T1000 (cell line): ENCODE data around the gene INO80C.
A peak's percentile ranks its signal among the peaks of the same experiment; 100 is the strongest.

Experiments used
- DNase-seq: peaks from one replicate; lab custom pipeline; 2025; ENCODE audit warnings: mixed read lengths; lab: John Stamatoyannopoulos, UW

INO80C gene

DNA sequence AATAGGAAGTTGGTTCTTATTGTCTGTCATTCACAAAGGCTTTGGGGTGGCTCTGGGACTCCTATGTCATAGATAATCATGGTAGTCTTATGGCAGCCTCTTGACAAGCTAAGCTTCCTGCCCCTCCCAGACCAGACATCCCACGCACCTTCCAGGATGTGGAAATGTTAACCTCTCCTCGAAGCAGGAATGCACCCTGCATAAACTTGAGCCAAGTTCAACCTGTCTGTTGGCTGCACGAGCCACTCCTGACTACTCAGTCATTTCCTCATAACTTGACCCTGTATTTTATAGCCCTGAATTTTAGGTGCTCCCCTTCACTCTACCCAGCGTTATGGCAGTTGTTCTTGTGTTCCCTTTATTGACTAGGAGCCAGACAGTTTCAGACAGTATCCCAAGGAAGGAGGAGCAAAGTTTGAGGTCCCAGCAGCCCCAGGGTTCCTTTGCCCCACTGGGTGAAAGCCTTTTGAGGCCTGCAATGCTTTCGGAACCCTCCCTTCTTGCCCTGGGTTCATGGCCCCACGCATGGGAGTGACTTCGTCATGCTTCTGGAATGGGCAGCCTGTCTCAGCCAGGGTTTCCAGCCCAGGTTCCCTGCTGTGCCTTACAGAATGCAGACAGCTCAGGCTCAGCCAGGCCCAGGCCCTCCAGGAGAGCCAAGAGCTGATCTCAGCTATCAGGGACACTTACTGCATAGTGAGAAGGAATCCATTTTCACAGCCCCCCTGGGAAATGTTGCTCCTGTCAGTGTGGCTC is 15.6 kb upstream of the INO80C start:
- peak; percentile 83 for DNase-seq

DNA sequence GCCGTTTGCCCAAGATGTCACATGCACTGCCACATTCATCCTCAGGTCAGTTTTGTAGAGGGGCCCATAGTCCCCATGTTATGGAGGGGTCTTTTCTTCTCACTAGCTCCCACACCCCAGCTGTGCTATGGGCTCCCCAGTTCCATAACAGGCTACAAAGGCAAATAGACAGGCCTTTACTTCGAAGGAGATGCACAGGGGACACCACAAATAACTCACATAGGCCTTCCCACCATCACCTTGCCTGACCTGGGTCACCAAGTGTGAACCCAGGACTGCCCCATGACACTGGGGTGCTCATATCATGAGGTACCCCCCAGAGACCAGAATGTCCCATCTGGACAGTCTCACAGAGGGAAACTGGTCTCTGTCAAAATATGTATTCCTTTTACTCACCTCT is 15.0 kb upstream of the INO80C start:
- DNase-seq: no peak

DNA sequence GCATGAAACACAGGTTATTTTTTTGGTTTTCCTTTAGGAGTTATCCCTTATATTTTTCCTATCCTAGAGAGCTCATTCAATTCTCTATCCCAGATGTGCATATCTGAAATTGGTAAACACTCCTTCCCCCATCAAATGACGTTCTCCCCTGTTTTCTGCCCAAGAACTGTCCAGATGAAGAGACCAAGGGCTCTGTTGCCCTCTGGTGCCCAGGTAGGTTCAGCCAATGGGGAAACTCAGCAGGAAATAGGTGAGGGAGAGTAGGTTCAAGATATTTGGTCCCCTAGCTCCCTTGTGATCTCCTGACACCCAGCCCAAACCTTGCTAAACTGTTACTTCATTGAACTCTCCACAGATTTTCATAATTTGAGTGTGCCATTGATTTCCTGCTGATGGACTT is 14.1 kb upstream of the INO80C start:
- no peak for DNase-seq

DNA sequence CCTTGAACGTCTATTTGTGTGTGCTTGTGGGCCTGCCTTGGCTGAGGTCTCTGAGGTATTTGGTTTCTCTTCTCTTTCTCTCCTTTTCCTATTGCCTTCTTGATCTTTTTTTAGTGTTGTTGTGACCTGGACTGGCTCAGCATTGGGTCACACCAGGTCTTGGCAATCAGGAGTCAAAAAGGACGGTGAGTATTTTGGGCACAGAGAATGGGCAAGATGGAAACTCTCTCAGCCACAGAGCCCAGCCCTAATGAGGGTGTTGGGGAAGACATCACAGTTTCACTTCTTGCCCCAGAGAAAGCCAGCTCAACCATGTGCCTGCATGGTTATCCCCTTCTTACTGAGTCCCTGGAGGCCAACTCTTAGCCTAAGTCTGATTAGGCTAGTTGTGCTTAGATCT is 13.7 kb upstream of the INO80C start:
- no peak for DNase-seq

DNA sequence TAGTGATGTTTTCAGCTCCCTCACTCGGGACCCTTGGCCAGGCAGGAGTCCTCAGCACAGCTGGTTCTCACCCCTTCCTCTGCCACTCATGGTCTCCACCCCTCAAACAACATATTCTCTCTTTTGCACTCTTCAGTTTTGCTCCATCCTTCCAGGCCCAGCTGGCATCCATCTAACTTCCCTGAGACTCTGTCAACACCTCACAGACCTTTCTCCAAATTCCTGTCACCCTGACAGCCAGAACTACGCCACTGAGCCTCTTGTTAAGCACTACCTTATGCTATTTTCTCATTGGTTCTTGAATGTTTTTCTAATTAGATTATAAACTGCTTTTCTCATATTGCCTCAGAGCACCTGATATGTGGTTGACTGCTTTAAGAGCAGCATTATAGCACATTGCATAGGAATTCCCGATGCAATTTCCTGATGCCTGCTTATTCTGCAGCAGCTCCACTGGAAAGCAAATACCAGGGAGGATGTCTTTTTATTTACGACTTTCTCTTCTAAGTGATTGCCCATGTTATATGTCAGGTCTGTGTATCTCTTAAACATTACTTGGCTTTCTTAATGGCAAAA is 12.4 kb upstream of the INO80C start:
- DNase-seq: no peak

DNA sequence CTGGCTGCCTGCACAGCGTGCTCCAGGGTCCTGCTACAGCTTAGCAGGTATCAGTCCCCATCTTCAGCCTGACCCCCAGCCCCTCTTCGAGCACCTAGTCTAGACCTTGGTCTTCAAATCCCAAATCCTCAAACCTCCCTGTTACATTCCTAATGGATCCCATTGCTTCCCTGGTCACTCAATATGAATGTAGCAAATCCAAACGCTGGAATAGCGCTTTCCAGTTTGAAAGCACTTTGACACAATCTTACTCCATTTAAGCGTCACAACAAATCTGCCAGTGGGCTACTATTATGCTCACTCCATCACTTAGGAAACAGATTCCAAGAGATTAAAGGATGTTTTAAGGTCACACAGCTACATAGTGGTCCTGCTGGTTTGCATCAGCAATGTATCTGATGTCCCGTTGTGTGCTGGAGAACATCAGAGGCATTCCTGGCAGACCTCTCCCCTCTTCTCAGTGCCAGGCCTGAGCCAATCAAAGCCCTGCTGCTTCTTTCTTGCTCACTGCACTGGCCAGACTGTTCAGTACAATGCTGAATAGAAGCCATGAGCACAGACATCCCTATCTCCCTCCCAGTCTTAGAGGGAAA is 11.1 kb upstream of the INO80C start:
- DNase-seq: no peak

DNA sequence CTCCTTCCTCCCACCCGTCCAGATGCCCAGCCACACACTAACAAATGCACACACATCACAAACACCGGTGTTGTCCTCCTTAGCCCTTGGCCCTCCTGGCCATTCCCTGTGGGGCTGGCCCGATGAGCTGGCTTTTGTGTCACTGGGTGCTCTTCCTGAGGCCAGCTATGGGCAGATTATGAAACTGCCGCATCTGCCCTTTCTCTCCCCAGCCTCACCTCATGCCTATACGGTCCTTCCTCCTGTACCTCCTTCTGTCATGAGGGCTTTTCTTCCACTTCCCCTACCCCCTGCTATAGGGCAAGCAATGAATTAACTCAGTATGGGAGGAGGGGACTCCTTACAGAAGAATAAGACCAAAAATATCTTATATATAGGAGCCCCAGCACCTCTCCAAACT is 10.3 kb upstream of the INO80C start:
- no peak for DNase-seq

DNA sequence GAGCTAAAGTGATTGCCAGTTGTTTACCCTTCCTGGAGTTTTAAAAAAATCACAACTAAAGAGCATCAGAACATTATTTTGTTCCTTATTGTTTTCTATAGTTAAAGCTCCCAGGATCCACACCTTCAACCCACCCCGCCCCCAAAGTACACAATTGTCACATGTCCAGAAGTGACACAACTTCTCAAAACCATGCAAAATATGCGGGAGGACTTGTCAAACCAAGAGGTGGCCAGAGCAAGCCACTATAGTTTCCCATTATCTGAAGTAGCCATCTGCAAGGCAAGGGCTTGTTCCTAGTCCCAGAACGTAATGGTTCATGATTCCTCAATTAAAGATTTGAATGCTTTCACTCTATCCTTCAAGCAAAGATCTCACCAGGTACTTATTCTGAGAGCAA is 9.9 kb upstream of the INO80C start:
- no peak for DNase-seq

DNA sequence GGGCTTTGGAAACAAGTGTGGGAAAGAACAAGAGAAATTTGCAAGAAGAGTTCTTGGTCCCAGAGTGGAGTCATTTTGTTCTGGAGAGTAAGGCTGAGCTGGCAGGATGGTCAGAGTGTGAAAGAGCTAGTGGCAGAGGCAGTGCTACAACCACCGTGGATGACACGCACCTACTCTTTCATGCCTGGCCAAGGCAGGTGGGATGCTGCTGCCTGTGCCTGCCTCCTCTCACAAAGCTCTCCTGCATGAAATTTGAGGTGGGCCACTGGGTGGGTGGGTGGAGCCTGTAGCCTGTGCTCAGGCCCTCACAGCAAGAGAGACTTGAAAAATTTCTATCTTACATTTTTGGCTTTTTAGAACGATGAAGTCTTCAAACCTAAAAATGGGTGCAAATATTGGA is 9.4 kb upstream of the INO80C start:
- no peak for DNase-seq

DNA sequence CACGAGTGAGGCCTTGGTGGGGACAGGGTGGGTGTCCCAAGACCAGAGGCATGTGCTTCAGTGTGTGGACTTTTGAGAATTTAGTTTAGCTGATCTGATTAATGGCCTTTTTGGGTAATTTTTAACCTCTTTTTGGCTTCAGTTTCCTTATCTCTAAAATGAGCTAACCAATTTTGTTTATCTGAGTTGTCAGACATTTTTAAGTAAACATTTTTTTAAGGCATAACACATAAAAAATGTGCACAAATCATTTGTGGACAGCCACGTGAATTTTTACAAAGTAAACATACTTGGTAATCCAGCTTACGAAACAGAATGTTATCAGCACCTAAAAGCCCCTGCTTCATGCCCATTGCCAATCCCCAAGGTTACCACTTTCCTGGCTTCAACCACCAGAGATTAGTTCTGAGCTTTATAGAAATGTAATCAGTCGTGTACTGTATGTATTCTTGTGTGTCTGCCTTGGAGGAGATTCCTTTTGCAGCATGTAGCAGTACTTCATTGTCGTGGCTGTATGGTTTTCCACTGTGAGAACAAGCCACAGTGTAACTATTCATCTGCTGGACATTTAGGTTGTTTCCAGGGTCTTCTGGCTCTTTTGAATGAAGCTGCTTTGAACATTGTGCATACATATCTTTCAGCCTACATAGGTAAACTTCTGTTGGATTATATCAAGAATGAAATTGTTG is 8.4 kb upstream of the INO80C start:
- DNase-seq: no peak

DNA sequence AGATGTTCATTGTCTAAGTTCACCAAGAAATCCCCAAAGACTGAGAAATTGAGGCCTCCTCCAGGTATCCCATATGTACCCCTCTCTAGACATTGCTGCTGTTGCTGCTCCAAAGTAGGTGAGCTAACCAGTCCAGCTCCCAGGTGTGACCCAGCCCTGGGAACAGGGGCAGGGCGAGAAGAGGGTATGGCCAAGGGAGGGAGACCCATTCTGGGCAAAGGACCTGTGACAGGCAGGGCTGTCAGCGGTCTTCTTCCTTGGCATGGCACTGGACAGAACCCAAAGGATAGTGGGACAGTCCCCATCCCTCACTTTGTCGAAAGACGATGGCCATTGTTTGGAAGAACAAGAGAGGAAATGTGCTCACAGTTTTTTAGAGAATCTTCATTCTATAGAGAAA is 7.2 kb upstream of the INO80C start:
- DNase-seq: no peak

DNA sequence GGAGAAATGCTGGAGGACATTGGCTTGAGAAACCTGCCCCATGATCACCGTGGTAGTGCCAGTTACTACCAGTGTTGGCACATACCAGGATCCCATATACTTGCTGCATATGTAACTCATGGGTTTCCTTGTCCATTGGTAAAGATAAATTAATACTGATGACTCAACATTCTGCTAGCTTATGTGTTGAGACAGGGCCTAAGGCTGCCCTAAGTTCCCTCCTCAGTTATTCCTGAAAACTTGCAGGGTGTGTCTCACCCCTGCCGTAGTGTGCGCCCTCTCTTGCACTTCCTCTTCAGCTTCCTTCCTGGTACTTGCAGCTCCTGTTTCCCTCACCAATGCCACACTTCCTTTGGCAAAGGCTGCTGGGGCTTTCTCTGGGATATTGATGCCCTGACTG is 4.3 kb upstream of the INO80C start:
- DNase-seq: no peak

DNA sequence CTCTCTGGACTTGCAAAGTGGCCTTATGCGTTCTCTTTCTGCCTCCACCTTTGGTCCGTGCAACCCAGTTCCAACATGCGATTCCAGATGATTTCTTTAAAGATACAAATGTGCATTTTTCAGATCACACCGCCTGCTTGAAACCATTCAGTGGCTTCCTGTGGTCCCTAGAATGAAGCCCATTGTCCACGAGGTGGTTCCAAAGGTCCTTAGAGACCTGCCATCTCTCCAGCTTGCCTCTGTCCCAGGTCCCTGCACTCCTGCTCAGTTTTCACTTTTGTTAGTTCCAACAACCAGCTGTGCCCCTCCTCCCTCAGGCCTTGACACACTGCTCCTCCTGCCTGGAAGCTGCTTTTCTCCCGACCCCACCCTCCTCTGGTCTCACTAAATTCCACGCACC is 3.6 kb upstream of the INO80C start:
- no peak for DNase-seq

DNA sequence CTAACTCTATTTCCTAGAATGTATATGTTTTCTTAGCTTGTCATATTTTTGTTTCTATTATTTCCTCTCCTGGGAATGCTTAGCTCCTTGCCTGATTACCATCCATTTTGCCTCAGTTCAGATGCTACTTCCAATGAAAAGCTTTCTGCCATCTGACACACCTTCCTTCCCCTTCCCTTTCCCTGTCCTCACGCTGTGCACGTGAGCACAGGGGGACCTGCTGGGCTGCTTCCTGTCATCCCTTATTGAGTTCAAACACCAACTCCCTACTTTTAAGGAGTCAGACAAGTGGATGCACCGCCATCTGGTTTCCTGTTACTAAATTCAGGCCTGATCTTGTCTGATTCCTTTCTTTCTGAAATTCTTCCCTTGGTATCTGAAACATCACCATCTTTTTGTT is 2.4 kb upstream of the INO80C start:
- no peak for DNase-seq

DNA sequence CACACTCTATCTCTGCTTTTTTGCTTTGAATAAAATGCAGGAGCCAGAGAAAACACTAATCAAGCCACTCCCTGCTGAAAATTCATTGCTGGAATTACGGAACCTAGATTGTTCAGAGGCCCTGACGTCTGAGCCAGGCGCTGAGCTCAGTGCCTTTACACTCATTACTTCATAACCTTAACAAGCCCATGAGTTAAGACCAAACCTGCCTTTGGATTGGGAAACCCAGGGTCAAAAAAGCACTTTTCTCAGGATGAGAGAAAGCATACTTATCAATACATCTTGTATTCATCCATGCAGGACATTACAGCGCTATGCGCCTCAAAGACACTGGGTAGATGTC is 762 bp downstream of the INO80C start:
- DNase-seq: no peak

DNA sequence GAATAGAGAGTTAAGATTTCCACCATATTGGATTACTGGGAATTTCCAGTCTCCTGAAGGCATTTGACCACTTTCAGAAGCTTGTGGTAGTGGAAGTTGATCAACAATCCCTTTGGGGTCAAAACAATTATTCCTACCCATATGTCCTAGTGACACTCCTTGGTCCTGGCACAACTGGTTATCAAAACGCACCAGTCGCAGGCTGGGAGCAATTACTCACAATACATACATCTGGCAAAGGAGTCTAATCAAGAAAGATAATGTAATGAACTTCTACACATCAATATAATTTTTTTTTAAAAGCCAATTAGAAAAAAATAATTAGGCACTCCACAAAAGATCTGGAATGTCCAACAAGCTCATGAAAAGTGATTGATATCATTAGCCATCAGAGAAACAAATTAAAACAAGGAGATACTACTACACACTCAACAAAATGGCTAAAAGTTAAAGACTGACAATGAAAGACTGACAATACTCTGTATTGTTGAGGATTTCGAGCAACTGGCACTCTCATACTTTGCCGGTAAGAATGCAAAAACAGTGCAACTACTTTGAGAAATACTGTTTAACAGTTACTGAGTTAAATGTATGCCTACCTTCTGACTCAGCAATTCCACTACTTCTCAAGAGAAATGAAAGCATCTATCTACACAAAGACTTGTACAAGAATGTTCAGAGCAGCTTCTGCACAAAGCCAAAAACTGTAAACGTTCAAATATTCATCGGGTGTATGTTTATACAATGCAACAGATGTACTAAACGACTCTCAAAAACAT is 2.0 kb downstream of the INO80C start:
- DNase-seq: no peak

DNA sequence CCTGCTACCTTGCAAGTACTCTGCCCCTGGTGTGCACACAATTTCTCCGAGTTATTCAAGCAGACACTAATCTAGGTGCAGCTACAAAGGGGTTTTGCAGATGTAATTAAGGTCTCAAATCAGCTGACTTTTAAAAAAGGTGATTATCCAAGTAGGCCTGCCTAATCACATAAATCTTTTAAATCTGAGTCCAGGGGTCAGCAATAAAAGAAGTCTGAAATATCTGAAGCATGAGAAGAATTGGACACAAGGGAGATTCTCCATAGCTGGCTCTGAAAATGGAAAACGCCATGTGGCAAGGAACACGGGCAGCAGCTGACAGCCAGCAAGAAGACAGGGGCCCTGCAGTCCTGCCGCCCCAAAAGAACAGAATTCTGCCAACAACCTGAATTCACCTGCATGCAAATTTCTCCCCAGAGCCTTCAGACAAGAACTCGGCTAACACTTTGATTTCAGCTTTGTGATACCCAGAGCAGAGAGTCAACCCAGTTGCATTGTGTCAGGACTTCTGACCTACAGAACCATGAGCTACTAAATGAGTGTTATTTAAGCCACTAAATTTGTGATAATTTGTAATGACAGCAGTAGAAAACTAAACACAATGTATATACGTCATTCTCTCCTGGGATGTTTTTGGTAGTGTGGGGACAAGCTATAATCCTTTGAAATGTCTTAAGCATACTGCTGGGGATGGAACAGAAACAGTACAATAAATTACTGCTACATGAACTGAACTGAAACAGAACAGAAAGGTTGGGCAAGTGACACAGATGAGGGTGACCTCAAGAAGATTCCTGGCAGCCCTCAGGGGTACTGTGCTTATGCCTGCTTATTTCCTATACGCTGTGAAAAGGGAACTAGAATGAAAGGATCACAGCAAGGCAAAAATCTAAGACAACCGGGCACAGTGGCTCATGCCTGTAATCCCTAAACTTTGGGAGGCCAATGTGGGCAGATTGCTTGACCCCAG is 3.2 kb downstream of the INO80C start:
- no peak for DNase-seq

DNA sequence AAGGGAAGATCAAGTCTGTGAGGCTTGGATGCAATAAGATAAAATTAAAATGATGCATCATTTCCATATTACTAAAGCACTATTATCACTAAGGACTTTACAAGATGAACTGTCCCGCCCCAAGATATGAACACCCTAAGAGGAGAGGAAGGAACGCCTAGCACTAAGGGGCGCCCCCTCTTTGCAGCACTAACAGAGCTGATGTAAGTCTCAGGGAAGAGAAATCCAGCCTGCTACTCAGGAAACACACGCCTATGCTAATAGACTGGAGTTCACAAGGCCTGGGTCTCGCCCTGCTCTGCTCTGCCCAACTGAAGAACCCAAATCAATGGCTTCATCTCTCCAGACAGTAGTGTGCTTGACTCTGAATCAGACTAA is 6.1 kb downstream of the INO80C start:
- no peak for DNase-seq

DNA sequence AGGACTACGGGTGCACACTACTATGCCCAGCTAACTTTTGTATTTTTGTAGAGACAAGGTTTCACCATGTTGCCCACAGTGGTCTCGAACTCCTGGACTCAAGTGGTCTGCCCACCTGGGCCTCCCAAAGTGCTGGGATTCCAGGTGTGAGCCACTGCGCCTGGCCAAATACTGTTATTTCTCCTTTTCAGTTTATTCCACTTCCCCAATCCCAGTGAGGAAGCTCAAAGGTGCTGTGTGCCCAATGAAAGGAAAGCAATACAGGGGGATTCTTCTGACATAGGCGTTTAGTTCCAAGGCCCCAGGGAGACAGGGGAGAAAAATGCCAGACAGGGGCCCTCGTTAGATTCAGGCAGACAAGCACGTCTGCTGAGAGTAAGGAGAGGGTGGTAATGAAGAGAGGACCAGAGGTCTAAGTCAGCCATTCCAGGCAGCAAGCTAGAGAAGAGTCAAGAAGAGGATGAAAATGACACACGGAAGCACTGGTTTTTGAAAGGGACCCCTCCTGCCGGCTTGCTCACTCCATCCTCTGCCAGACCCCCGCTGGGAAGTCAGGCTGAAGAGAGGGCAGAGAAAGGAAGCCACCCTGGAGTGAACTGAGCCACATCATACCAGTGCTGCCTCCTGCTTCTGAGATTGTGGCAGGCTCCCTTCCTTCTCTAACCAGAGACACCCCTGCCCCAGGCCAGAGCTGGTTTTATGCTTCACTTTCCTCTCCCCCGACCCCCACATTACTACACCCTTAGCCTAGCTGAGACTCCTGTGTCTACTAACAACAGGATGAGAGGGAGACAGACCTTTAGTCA is 6.7 kb downstream of the INO80C start:
- no peak for DNase-seq

DNA sequence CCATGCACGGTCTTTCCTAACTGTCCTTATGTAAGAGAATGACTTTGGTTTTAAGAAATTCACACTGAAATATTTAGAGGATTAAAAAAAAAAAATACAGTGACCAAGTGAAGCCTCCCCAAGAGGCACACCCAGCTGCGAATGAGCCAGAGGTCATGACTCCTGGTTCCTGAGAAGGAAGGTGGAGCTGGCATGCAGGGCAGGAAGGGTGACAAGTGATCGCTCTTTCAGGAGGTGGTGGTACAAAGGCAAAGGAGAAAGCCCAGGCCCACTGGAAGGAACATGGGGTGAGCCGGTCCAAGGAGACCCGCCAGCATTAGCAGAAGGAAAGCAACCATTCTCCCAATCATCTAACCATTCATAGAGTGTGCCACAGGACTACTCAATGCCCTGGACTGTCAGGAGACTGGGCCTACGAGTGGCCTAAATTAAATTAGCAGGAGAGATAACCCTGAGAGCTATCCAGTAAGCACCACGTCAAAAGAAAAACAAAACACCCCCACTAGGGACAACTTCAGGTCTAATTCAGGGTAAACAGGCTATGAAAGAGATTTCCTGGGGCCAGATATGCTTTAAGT is 7.8 kb downstream of the INO80C start:
- no peak for DNase-seq
